ENCODE measurements around the gene CUX1. TPM values are rescaled to one million over a fixed set of nuclear protein-coding genes. Genes with fewer than 3 reads are reported as not detected.

Gene CUX1
- total RNA-seq, 1 donor from 2014 or later = 50.6 TPM

DNA sequence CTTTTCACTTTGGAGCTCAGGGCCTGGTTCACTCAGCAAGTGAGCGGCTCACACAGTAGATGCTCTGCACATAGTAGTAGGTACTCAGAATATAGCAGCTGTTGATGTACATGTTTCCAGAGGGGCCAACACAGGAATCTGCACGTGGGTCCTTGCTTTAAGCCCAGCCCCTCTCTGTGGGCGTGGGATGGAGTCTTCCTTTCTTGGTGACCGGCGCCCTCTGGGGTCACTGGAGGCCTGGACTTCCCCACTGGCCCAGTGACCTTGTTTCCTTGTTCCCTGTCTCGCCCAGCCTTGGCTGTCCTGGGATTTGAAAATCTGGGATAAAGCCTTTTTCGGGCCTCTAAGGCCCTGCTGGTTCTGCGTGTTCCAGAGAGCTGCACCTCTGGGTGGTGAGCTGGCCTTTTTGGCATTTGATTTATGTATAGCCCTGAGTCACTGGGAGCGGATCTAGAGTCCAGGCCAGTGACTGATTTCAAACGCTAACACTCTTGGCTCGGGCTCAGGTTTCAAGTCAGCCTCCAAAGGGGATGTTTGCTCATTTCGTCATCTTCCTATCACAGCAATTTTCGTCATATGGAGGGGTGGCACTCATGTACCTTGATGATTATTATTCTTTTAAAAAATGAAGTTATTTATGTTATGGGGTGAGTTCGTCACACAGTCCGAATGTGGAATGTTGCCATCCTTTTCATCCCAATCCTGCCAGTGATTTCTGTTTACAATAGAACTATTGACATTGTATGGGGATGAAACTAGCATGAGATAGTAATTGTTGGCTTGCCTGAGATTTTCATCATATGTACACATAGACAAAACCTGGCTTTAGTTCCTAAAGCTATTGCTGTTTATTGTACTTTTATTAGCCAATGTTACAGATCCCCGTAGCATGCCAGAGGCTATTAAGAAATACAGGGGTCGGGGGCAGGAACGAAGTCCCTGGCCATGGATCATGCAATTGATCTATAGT lies 65.5 kb downstream of the CUX1 start:
- Histone ChIP-seq H3K9me3 (ENCODE audit: insufficient read depth, low read depth, low read length) (no peaks in the 10 kb centered on the region), H3K4me3 (ENCODE audit: insufficient read depth, low read depth, low read length) (peak overlapping the region; percentile 17), H3K79me2 (ENCODE audit: insufficient read depth, low read length) (peaks cover 60% of the 10 kb centered on the region), H3K27ac (ENCODE audit: low read depth, low read length) (peak overlapping the region; percentile 99), H3K4me2 (ENCODE audit: low read length) (peak overlapping the region; percentile 78), H3K27me3 (ENCODE audit: insufficient read depth, low read length) (no peaks in the 10 kb centered on the region), H3K9ac (ENCODE audit: low read length) (peak overlapping the region; percentile 89), H4K20me1 (ENCODE audit: insufficient read depth, low read length) (peaks cover 22% of the 10 kb centered on the region), H2AFZ (ENCODE audit: low read depth, low read length) (no peak overlapping the region), H3K36me3 (ENCODE audit: insufficient read depth, low read length) (no peaks in the 10 kb centered on the region), H3K4me1 (ENCODE audit: insufficient read depth, low read length) (peaks cover 32% of the 10 kb centered on the region)
- Mint-ChIP-seq H3K4me1 (ENCODE audit: low read depth, unreplicated experiment) (peaks cover 44% of the 10 kb centered on the region), H3K4me3 (ENCODE audit: unreplicated experiment) (peak overlapping the region; percentile 20), H3K27me3 (ENCODE audit: low read depth, unreplicated experiment) (no peaks in the 10 kb centered on the region), H3K36me3 (ENCODE audit: low read depth, unreplicated experiment) (peaks cover 3% of the 10 kb centered on the region), H3K9me3 (ENCODE audit: unreplicated experiment) (no peaks in the 10 kb centered on the region), H3K27ac (ENCODE audit: unreplicated experiment) (peak overlapping the region; percentile 99)
- peak; percentile 60 for FAIRE-seq
- TF ChIP-seq EZH2 (IDR thresholded peaks at IDR 0.05; ENCODE audit: insufficient read depth, low read length) (no peak), CTCF (IDR thresholded peaks at IDR 0.05; ENCODE audit: insufficient read depth, low read depth, low read length) (no peak)
- DNase-seq (ENCODE audit: low read depth) = peak; percentile 100

GRCh38 chr7:101884671-101885596 lies 67.5 kb downstream of the CUX1 start:
- TF ChIP-seq CTCF (IDR thresholded peaks at IDR 0.05; ENCODE audit: insufficient read depth, low read depth, low read length) = no peak
- TF ChIP-seq EZH2 (IDR thresholded peaks at IDR 0.05; ENCODE audit: insufficient read depth, low read length) = no peak
- no peaks in the 10 kb centered on the region for H3K36me3 ChIP-seq (ENCODE audit: insufficient read depth, low read length)
- H3K27me3 ChIP-seq (ENCODE audit: insufficient read depth, low read length) = no peaks in the 10 kb centered on the region
- H4K20me1 ChIP-seq (ENCODE audit: insufficient read depth, low read length) = peaks cover 33% of the 10 kb centered on the region
- FAIRE-seq (no peak), DNase-seq (ENCODE audit: low read depth) (no peak)
- H3K4me2 ChIP-seq (ENCODE audit: low read length) = no peak overlapping the region
- Mint-ChIP-seq H3K27me3 (ENCODE audit: low read depth, unreplicated experiment) (no peaks in the 10 kb centered on the region), H3K4me3 (ENCODE audit: unreplicated experiment) (no peak overlapping the region), H3K9me3 (ENCODE audit: unreplicated experiment) (no peaks in the 10 kb centered on the region), H3K27ac (ENCODE audit: unreplicated experiment) (no peak overlapping the region), H3K4me1 (ENCODE audit: low read depth, unreplicated experiment) (peaks cover 44% of the 10 kb centered on the region), H3K36me3 (ENCODE audit: low read depth, unreplicated experiment) (peaks cover 3% of the 10 kb centered on the region)
- no peak overlapping the region for H3K9ac ChIP-seq (ENCODE audit: low read length)
- no peak overlapping the region for H3K4me3 ChIP-seq (ENCODE audit: insufficient read depth, low read depth, low read length)
- H3K9me3 ChIP-seq (ENCODE audit: insufficient read depth, low read depth, low read length) = no peaks in the 10 kb centered on the region
- H3K4me1 ChIP-seq (ENCODE audit: insufficient read depth, low read length) = peaks cover 32% of the 10 kb centered on the region
- H2AFZ ChIP-seq (ENCODE audit: low read depth, low read length) = no peak overlapping the region
- H3K79me2 ChIP-seq (ENCODE audit: insufficient read depth, low read length) = peaks cover 53% of the 10 kb centered on the region
- no peak overlapping the region for H3K27ac ChIP-seq (ENCODE audit: low read depth, low read length)

All from astrocyte (in vitro differentiated cells and primary cell).